HG03045 (cell line): Measurements from ENCODE around the gene KHK.

Experiments used
- ATAC-seq: cut with Tn5 transposase; IDR thresholded peaks from one replicate; pipeline ENCODE4 v1.9.1; 2021; ENCODE audit warnings: mild to moderate bottlenecking, moderate library complexity; ENCODE audit not compliant: unreplicated experiment

KHK gene

DNA sequence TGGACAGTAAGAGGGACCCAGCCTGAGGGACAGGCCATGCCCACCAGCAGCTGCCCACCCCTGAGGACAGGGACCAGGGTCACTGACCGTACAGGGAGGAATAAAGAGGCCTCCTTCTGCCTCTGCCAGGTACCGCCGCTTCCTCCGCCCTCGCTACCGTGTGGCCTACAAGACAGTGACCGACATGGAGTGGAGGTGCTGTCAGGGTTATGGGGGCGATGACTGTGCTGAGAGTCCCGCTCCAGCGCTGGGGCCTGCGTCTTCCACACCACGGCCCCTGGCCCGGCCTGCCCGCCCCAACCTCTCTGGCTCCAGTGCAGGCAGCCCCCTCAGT lies 6.0 kb upstream of the KHK start:
- no peak for ATAC-seq

DNA sequence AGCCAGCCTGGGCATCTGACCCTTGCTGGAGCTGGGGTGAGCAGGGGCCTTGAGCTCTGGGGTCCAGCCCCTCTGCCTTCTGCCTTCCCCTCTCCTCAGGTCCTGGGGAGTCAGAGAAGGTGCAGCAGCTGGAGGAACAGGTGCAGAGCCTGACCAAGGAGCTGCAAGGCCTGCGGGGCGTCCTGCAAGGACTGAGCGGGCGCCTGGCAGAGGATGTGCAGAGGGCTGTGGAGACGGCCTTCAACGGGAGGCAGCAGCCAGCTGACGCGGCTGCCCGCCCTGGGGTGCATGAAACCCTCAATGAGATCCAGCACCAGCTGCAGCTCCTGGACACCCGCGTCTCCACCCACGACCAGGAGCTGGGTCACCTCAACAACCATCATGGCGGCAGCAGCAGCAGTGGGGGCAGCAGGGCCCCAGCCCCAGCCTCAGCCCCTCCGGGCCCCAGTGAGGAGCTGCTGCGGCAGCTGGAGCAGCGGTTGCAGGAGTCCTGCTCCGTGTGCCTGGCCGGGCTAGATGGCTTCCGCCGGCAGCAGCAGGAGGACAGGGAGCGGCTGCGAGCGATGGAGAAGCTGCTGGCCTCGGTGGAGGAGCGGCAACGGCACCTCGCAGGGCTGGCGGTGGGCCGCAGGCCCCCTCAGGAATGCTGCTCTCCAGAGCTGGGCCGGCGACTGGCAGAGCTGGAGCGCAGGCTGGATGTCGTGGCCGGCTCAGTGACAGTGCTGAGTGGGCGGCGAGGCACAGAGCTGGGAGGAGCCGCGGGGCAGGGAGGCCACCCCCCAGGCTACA lies 4.4 kb upstream of the KHK start:
- ATAC-seq, result no peak

DNA sequence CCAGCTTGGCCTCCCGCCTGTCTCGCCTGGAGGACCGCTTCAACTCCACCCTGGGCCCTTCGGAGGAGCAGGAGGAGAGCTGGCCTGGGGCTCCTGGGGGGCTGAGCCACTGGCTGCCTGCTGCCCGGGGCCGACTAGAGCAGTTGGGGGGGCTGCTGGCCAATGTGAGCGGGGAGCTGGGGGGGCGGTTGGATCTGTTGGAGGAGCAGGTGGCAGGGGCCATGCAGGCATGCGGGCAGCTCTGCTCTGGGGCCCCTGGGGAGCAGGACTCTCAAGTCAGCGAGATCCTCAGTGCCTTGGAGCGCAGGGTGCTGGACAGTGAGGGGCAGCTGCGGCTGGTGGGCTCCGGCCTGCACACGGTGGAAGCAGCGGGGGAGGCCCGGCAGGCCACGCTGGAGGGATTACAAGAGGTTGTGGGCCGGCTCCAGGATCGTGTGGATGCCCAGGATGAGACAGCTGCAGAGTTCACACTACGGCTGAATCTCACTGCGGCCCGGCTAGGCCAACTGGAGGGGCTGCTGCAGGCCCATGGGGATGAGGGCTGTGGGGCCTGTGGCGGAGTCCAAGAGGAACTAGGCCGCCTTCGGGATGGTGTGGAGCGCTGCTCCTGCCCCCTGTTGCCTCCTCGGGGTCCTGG lies 3.7 kb upstream of the KHK start:
- no peak for ATAC-seq

DNA sequence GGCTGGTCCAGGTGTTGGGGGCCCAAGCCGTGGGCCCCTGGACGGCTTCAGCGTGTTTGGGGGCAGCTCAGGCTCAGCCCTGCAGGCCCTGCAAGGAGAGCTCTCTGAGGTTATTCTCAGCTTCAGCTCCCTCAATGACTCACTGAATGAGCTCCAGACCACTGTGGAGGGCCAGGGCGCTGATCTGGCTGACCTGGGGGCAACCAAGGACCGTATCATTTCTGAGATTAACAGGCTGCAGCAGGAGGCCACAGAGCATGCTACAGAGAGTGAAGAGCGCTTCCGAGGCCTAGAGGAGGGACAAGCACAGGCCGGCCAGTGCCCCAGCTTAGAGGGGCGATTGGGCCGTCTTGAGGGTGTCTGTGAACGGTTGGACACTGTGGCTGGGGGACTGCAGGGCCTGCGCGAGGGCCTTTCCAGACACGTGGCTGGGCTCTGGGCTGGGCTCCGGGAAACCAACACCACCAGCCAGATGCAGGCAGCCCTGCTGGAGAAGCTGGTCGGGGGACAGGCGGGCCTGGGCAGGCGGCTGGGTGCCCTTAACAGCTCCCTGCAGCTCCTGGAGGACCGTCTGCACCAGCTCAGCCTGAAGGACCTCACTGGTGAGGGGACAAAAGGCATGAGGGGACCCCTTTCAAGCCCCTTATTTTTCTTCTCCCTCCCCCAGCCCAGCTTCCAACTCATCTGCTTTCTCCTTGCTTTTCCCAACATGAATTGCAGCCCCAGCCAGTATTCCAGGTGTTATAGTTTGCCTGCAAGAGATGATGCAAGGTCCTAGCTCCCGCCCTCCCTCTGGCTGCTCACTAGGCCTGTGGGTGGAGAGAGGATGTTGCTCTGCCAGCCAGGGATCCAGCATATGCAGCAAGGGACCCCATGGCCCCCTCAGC lies 2.9 kb upstream of the KHK start:
- ATAC-seq, result no peak

DNA sequence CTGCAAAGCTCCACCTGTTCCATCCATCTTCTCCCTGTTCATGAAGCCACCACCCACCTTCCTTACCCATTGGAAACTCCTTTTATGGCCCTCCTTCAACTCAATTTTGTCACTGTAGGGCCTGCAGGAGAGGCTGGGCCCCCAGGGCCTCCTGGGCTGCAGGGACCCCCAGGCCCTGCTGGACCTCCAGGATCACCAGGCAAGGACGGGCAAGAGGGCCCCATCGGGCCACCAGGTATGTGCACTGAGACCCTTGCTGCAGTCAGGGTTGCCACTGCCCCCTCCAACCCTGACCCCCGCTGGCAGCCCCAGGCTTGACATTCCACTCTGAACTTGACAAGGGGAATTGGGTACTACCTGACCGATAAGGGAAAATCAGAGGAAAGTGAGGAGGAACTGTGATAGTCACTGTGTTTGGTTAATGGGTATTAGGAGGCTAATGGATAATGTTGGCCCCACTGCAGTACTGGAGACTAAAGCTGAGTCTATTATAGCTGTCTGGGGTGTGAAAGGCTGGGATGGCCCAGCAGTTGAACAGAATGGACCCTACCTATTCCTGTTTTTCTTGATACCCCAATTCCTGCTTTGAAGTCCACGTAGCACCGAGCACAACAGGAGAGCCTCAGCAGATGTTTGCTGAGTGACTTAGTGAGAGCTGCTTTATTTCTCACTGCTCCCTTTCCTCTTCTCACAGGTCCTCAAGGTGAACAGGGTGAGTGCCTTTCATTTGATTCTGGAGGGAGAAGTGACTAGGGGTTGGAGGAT lies 2.1 kb upstream of the KHK start:
- no peak for ATAC-seq

DNA sequence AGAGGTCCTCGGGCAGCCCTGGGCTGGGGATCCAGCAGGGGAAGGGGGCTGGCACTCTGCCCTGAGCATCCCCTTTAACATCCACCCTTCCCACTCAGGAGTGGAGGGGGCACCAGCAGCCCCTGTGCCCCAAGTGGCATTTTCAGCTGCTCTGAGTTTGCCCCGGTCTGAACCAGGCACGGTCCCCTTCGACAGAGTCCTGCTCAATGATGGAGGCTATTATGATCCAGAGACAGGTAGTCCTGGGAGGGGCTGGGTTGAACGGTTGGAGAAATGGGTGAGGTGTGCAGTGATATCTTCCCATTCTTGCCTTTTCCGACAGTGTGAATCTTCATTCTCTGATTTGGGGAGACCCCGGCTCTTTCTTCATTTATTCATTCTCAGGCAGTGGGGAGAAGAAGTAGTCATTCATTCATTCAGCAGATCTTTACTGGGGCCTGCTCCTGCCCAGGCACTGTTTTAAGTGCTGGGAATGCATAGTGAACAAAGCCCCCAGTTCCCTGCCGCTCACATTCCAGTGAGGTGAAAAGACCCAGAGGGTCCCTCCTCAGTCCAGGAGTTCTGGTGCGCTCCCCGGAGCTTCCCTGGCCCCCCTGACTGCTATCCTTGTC lies 1.4 kb upstream of the KHK start:
- ATAC-seq, result no peak

DNA sequence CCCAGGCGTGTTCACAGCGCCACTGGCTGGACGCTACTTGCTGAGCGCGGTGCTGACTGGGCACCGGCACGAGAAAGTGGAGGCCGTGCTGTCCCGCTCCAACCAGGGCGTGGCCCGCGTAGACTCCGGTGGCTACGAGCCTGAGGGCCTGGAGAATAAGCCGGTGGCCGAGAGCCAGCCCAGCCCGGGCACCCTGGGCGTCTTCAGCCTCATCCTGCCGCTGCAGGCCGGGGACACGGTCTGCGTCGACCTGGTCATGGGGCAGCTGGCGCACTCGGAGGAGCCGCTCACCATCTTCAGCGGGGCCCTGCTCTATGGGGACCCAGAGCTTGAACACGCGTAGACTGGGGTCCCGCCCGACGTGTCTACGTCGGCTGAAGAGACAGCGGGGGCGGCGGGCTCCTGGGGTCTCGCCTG lies 891 bp upstream of the KHK start:
- peak; percentile 3 for ATAC-seq

DNA sequence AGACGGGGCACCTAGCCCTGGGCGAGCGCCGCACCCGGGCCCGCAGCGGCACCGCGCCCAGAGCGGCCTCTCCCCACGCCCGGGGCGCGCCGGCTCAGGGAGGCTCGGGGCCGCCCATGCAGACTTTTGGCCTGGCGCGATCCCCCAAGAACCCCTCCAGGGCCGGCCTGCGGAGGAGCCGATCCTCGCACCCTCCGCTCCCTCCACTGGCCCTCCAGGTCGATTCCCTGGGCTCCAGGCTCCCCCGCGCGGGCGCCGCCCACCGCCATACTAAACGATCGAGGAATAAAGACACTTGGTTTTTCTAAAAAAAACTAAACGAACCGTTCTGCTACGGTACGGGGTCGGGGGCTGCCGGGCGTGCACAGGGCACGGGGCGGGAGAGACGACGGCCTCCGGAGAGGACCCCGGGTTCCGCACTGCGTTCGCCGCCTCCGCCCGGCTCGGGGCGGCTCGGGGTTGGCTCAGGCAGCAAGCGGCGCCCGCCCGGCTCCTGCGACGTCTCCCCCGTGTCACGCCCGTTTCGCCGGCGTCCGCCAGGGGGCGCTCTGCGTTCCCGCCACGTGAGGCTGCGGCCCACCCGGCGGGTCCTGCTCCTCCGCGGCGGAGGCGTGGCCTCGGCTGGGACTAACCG lies 365 bp upstream of the KHK start:
- ATAC-seq, result peak; percentile 80

DNA sequence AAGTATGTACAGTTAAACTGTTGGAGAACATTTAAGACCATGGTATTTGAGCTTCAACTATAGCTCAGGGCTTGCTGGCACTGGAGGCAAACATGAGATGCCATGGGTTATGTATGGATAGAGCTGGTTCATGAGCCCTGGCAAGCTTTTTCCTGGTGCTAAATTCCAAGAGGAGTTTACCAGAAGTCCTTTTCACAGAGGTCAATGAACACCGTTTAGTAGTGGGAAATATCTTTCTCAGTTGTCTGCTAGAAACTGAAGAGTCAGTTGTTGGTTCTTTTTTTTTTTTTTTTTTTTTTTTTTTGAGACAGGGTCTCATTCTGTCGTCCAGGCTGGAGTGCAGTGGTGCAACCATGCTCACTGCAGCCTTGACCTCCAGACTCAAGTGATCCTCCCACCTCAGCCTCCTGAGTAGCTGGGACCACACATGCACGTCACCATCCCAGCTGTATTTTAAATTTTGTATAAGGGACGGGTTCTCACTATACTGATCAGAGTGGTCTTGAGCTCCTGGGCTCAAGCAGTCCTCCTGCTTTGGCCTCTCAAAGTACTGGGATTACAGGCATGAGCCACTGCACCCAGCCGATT lies 1.3 kb downstream of the KHK start:
- ATAC-seq, result no peak

DNA sequence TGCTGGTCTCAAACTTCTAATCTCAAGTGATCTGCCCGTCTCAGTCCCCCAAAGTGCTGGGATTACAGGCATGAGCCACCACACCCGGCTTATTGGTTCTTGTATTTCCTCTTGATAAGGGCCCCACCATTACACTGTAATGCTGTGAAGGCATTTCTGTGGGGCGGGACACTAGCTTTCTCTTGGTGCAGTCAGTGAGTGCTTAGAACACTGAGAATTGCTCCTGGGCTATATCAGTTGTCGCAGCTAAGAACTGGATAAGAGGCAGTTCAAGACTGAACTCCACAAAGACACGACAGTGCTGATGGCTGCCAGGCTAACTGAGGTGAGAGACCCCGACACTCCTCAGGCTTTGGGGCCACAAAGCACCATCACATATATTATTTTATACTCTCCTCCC lies 2.1 kb downstream of the KHK start:
- no peak for ATAC-seq

DNA sequence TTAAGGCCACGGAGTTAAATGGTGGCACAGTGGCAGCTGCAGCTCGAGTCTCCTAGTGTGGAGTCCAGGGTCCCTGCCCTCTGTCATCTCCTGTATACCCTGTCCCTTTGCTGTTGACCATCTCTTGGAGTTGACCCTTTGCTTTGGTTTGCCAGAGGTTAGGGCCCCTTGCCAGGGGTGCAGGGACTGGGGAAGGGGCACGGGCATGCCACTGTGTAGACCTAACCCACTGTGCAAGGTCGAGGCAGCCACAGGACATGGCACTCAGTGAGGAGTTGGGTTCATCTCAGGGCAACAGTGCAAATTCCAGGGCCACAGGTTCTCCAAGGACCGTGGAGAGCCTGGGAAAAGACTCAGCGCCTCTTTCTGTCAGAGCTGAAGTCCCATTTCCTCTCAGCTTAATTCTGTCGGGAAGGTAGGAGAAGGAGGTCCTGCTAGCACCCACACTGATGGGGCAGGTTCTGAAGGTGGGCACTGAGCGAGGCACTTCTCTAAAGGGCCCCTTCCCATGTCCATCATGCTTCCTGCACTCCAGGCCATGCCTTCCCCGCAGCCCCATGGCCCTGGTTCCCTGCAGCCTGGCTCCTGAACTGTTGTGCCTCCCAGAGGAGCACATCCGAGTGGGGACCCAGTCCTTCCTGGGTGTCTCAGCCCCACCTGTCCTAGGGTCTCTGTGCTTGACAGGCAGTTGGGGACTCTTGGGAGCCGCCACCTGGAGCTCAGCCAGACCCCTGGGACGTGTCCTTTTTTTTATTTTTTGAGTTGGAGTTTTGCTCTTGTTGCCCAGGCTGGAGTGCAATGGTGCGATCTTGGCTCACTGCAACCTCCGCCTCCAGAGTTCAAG lies 2.8 kb downstream of the KHK start:
- no peak for ATAC-seq

DNA sequence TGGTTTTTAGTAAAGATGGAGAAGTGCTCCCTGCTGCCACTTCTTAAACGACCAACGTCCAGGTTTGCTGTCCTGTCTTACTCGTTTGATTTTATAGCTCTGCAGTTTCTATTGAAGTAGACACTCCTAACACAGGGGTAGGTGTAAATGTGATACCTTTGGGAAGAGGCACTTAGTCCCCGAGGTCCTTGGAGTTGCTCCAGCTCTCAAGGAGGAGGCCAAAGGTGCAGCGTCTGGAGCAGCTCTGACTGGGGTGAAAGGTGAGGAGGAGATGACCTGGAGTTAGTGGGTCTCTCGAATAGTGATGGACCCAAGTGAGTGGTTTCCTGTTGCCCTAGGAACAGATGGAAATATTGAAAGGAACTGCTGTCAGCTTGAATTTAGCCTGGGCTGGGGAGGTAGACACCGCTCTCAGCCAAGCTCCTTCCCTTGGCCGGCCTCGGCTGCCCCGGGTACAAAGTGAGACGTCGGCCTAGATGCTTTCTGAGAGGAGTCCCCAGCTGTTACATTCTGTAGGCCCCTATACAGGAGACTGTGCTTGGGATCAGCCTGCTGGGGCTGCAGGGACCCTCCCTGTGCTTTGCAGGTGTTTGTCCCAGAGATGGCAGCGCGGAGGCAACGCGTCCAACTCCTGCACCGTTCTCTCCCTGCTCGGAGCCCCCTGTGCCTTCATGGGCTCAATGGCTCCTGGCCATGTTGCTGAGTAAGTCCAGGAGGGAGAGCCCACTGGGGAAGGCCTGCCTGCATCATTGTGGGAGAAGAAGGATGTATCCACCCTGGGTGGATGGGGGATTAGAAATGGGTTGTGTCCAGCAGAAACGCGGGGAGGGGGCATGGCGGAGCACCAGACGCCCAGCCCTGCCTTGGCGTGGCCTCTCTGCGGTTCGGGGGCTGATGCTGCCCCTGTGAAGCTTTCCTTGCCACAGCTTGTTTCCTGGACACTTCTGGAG lies 5.4 kb downstream of the KHK start:
- no peak for ATAC-seq

DNA sequence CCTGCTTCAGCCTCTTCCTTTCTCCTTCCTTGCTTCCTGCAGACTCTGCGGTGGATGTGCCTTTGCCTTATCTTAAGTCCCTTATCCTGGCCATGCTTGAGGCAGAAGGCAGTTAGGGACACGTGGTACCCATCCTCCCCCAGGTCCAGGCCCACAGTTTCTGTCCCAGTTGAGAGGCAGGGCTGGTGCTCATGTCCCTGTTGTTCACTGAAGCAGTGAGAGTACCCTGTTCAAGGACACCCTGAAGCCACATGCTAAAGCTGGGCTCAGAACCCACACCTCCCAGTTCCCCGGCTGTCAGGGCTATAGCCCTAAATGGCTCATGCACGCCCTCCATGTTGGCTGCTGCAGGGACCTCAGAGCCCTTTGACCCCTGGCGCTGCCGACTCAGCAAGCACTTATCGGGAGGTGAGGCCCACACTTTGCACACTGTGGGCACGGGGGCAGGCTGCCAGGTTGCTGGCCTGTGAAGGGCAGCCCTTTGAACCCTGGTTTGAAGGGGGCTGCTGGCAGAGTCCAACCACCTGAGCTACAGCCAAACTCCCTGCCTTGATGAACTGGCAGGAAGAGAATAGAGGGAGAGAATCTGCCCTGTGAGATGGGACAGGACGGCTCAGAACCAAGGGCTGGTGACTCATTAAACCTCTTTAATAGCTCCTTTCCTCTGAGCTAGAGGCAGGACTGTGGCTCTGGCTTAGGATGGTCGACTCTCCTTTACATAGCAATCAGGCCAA lies 6.3 kb downstream of the KHK start:
- no peak for ATAC-seq

DNA sequence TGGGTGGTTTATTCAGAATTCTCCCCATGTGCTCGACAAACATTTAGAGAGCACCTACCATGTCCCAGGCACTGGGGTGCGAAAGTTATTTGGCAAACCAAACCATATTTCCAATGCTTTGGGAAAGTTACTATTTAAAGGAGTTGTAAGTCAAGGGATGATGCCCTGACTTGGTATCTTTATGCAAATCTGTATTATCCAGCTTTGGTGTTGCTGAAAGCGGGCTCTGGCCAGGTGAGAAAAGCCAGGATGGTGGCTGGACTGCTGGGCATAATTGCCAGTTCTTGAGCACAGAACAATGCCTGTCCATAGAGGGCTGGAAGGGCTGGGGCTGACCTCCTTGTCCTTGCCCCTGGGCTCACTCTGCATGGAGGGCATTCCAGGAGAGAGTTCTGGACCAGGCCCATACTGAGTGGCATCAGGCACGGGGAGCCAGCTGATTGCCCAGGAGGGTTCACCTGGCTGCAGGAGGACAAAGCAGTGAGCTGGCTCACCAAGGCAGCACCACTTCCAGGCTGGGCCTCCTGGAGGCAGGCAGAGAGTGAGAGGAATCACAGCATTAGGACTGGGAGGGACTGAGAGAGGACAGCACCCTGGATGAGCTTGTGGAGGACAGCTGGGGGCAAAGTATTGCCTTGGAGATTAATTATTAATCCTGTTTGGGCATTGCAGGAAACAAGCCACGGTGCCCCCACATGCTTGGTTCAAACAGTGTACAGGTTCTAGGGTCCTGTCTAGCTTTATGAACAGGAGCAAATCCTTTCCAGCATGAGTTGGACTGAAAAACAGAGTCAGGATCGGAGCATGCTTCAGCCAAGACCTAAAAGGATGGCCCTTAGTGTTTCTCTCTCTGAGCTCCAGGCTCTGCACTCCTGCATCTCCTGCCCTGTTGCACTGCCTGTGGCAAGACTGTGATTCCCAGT lies 7.1 kb downstream of the KHK start:
- no peak for ATAC-seq

DNA sequence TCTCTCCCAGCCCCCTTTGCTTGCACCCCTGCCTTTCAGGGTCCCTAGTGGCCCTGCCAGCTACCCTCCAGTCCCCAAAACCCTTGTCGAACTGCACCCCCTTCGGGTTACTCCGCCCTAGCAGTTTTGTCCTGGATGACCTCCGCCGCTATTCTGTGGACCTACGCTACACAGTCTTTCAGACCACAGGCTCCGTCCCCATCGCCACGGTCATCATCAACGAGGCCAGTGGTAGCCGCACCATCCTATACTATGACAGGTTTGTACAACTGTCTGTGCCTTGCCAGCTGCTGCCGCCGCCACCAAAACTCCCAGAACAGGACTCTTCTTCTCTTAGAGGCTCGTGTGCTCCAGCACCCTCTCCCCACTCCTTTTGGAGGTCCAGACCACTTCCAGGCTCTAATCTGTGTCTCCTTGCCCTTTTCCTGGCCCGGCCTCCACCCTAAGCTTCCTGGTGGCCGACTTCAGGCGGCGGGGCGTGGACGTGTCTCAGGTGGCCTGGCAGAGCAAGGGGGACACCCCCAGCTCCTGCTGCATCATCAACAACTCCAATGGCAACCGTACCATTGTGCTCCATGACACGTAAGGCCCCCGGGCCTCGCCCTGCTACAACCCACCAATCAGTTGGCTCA lies 7.9 kb downstream of the KHK start:
- ATAC-seq, result no peak

DNA sequence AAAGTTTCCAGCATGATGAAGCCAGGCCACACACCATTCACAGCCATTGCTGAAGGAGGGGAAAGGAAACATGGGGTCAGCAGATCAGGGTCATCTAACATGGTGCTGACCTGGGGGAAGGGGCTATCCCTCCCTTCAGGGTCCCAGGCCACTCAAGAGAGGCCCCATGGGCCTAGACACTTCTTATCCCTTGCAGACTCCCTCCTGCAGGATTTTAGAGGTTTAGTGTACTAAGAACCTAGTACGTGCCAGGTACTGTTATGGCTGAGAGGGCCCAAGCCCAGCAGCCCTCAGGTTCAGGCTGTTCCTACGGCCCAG lies 8.8 kb downstream of the KHK start:
- no peak for ATAC-seq
